ENCODE data around the gene ZNRF1. TPM values are rescaled to one million over a fixed set of nuclear protein-coding genes. Genes with fewer than 3 reads are reported as not detected.

The ZNRF1 gene
- total RNA-seq, 4 donors from 2014 or later = 18.2 to 28.3 (median 23.6) TPM

- 82% methylated on average over 3 of the region's 4 CpGs for WGBS
- DNase-seq (ENCODE audit: extremely low spot score) = no peak
- Histone ChIP-seq H3K36me3 (no peaks in the 10 kb centered on the region), H3K27me3 (no peaks in the 10 kb centered on the region), H3K9me3 (no peaks in the 10 kb centered on the region), H3K4me3 (no peak overlapping the region), H3K4me1 (peaks cover 16 to 38% (median 27%) of the 10 kb centered on the region in 4 donors), H3K27ac (replicated peaks in 1 of 4) (no peak overlapping the region)
- no peak for TF ChIP-seq CTCF (IDR thresholded peaks at IDR 0.05)
- no peak for TF ChIP-seq POLR2AphosphoS5 (IDR thresholded peaks at IDR 0.05)
- TF ChIP-seq POLR2A (IDR thresholded peaks at IDR 0.05; ENCODE audit: low read depth) = no peak
- TF ChIP-seq EP300 (IDR thresholded peaks at IDR 0.05) = no peak
- intact Hi-C loops (cut with DNase I) = no loop called here
These were observed 75.5 kb downstream of the ZNRF1 start for GRCh38 chr16:75074304-75074793.

GRCh38 chr16:75074920-75075687 lies 76.3 kb downstream of the ZNRF1 start:
- peaks cover 12 to 36% (median 21%) of the 10 kb centered on the region in 4 donors for H3K4me1 ChIP-seq
- intact Hi-C loops (cut with DNase I) = no loop called here
- H3K9me3 ChIP-seq = no peaks in the 10 kb centered on the region
- H3K4me3 ChIP-seq = no peak overlapping the region
- 82% methylated on average over 5 of the region's 12 CpGs for WGBS
- no peak for DNase-seq (ENCODE audit: extremely low spot score)
- TF ChIP-seq CTCF (IDR thresholded peaks at IDR 0.05) (no peak), POLR2AphosphoS5 (IDR thresholded peaks at IDR 0.05) (peak in 1 of 2 donors; percentile 8)
- H3K36me3 ChIP-seq = no peaks in the 10 kb centered on the region
- no peak overlapping the region for H3K27ac ChIP-seq (replicated peaks in 1 of 4)
- H3K27me3 ChIP-seq = no peaks in the 10 kb centered on the region

- Histone ChIP-seq H3K36me3 (no peaks in the 10 kb centered on the region), H3K27me3 (no peaks in the 10 kb centered on the region), H3K9me3 (no peaks in the 10 kb centered on the region), H3K27ac (replicated peaks in 1 of 4) (no peak overlapping the region), H3K4me1 (peaks cover 7 to 34% (median 19%) of the 10 kb centered on the region in 4 donors), H3K4me3 (no peak overlapping the region)
- no peak for TF ChIP-seq EP300 (IDR thresholded peaks at IDR 0.05)
- TF ChIP-seq POLR2AphosphoS5 (IDR thresholded peaks at IDR 0.05) = no peak
- TF ChIP-seq POLR2A (IDR thresholded peaks at IDR 0.05; ENCODE audit: low read depth) = no peak
- no peak for TF ChIP-seq CTCF (IDR thresholded peaks at IDR 0.05)
- 73% methylated on average over 3 of the region's 3 CpGs for WGBS
- DNase-seq (ENCODE audit: extremely low spot score) = no peak
- intact Hi-C loops (cut with DNase I) = no loop called here
These were observed 77.0 kb downstream of the ZNRF1 start for GRCh38 chr16:75075688-75076268.

- TF ChIP-seq CTCF (IDR thresholded peaks at IDR 0.05) (no peak), EP300 (IDR thresholded peaks at IDR 0.05) (no peak), POLR2A (IDR thresholded peaks at IDR 0.05; ENCODE audit: low read depth) (no peak), POLR2AphosphoS5 (IDR thresholded peaks at IDR 0.05) (no peak)
- H3K4me3 ChIP-seq = no peak overlapping the region
- no peak overlapping the region for H3K27ac ChIP-seq (replicated peaks in 1 of 4)
- intact Hi-C loops (cut with DNase I) = no loop called here
- H3K36me3 ChIP-seq = no peaks in the 10 kb centered on the region
- 94% methylated on average over 8 of the region's 8 CpGs for WGBS
- H3K4me1 ChIP-seq = peaks cover 10 to 53% (median 30%) of the 10 kb centered on the region in 4 donors
- H3K9me3 ChIP-seq = no peaks in the 10 kb centered on the region
- no peaks in the 10 kb centered on the region for H3K27me3 ChIP-seq
- no peak for DNase-seq (ENCODE audit: extremely low spot score)
These were observed 80.1 kb downstream of the ZNRF1 start for GRCh38 chr16:75078886-75079285.
